Lower leg skin (tissue), 3 donors: ENCODE results near the gene TMC5.

Experiments
- CTCF ChIP-seq, 3 donors: fragments of 450-650 bp; IDR thresholded peaks; one replicate each; pipeline ENCODE4 v1.5.1; 2016; ENCODE audit warnings: antibody characterized with exemption in 3 of 3, mild to moderate bottlenecking in 3 of 3, moderate library complexity in 2 of 3
- POLR2A ChIP-seq, 2 donors: fragments of 450-650 bp; IDR thresholded peaks; one replicate each; pipeline ENCODE4 v1.6.1; 2016 to 2017; ENCODE audit warnings: antibody characterized with exemption in 2 of 2, mild to moderate bottlenecking in 1 of 2, moderate library complexity in 1 of 2

GRCh38 chr16:19393226-19394111 is 24.2 kb upstream of the TMC5 start:
- TF ChIP-seq POLR2A (IDR thresholded peaks at IDR 0.05) (no peak), CTCF (IDR thresholded peaks at IDR 0.05) (no peak)
